Liver (tissue), 9 donors: ENCODE data around the gene TBC1D9. TPM values are rescaled to one million over a fixed set of nuclear protein-coding genes. Genes with fewer than 3 reads are reported as not detected.

Source experiments
- DNase-seq: peaks from one replicate; pipeline ENCODE4 v3.0.0-alpha.2; 2017; ENCODE audit warnings: low spot score
- H3K27ac ChIP-seq, 2 donors: one replicate each; pipeline ENCODE4 v1.7.0; 2013; ENCODE audit warnings: inconsistent platforms in 2 of 2, low read length in 2 of 2, control low read depth in 1 of 2, low read depth in 1 of 2, mild to moderate bottlenecking in 1 of 2
- H3K27me3 ChIP-seq, 4 donors: one replicate each; pipeline versions ENCODE4 v1.6.1 to v1.7.0; 2013; ENCODE audit warnings: low read length in 3 of 4, inconsistent platforms in 1 of 4, mild to moderate bottlenecking in 1 of 4, moderate library complexity in 1 of 4; ENCODE audit not compliant: control insufficient read depth in 4 of 4, insufficient read depth in 4 of 4
- H3K36me3 ChIP-seq, 4 donors: one replicate each; pipeline versions ENCODE4 v1.6.1 to v1.7.0; 2013; ENCODE audit warnings: low read length in 3 of 4, mild to moderate bottlenecking in 3 of 4, low read depth in 1 of 4, moderate library complexity in 1 of 4; ENCODE audit not compliant: control insufficient read depth in 4 of 4, insufficient read depth in 3 of 4
- H3K4me1 ChIP-seq, 4 donors: one replicate each; pipeline versions ENCODE4 v1.6.1 to v1.7.0; 2013; ENCODE audit warnings: low read length in 3 of 4, mild to moderate bottlenecking in 3 of 4, moderate library complexity in 1 of 4; ENCODE audit not compliant: control insufficient read depth in 4 of 4, insufficient read depth in 4 of 4
- H3K4me3 ChIP-seq, 3 donors: one replicate each; pipeline versions ENCODE4 v1.6.1 to v1.7.0; 2013; ENCODE audit warnings: low read length in 3 of 3, control low read depth in 1 of 3, low read depth in 1 of 3, mild to moderate bottlenecking in 1 of 3
- H3K9ac ChIP-seq, 2 donors: one replicate each; pipeline ENCODE4 v1.7.0; 2013; ENCODE audit warnings: low read length in 2 of 2, mild to moderate bottlenecking in 2 of 2, moderate library complexity in 2 of 2, control low read depth in 1 of 2, low read depth in 1 of 2
- H3K9me3 ChIP-seq, 4 donors: one replicate each; pipeline versions ENCODE4 v1.6.1 to v1.7.0; 2013; ENCODE audit warnings: low read length in 3 of 4; ENCODE audit not compliant: control insufficient read depth in 4 of 4
- EGR1 ChIP-seq, 2 donors: IDR thresholded peaks; 2 replicates each; pipeline ENCODE4 v1.6.1; 2016 to 2018; ENCODE audit warnings: antibody characterized with exemption in 2 of 2, low read depth in 2 of 2
- FOXA1 ChIP-seq: IDR thresholded peaks from 2 replicates; pipeline ENCODE4 v1.6.1; 2016; ENCODE audit warnings: antibody characterized with exemption
- FOXA2 ChIP-seq: IDR thresholded peaks from 2 replicates; pipeline ENCODE4 v1.6.1; 2016; ENCODE audit warnings: antibody characterized with exemption
- GABPA ChIP-seq, 2 donors: IDR thresholded peaks in 1 of 2; conservative IDR thresholded peaks in 1 of 2; 2 replicates each; pipeline ENCODE4 v1.6.1; 2016; ENCODE audit warnings: antibody characterized with exemption in 2 of 2, mild to moderate bottlenecking in 1 of 2, moderate library complexity in 1 of 2
- HNF4A ChIP-seq, 2 donors: conservative IDR thresholded peaks; 2 replicates each; pipeline ENCODE4 v1.6.1; 2016; ENCODE audit warnings: antibody characterized with exemption in 2 of 2, mild to moderate bottlenecking in 2 of 2
- JUND ChIP-seq, 2 donors: IDR thresholded peaks; 2 replicates each; pipeline ENCODE4 v1.6.1; 2016; ENCODE audit warnings: antibody characterized with exemption in 2 of 2
- NR2F2 ChIP-seq: IDR thresholded peaks from 2 replicates; pipeline ENCODE4 v1.6.1; 2016; ENCODE audit warnings: antibody characterized with exemption
- RAD21 ChIP-seq, 2 donors: IDR thresholded peaks; 2 replicates each; pipeline ENCODE4 v1.6.1; 2016; ENCODE audit warnings: antibody characterized with exemption in 2 of 2, mild to moderate bottlenecking in 2 of 2
- RXRA ChIP-seq, 2 donors: IDR thresholded peaks; 2 replicates each; pipeline ENCODE4 v1.6.1; 2017 to 2018; ENCODE audit warnings: antibody characterized with exemption in 2 of 2, mild to moderate bottlenecking in 1 of 2
- SP1 ChIP-seq: IDR thresholded peaks from 2 replicates; pipeline ENCODE4 v1.6.1; 2018; ENCODE audit warnings: antibody characterized with exemption, mild to moderate bottlenecking
- WGBS: extraction: QIAGEN DNeasy Blood & Tissue Kit; methylation state at CpG from one replicate; pipeline ENCODE4 v1.1.7; 2013; 5-methylcytosine and 5-hydroxymethylcytosine counted together
- polyA plus RNA-seq, 2 donors: library from polyadenylated mRNA; stranded (reverse) in 1 of 2; unstranded in 1 of 2; fragments of 200-250 nt in 1 of 2; fragments of >200 nt in 1 of 2; fragmentation: Nextera tagmentation in 1 of 2; extraction: Ambion mirVana in 1 of 2; gene quantifications; one replicate each; pipeline versions ENCODE4 v1.2.1 to v1.2.3, GENCODE V29; 2013 to 2015
- total RNA-seq, 2 donors: library from RNA; depleted of rRNA; stranded (reverse); fragments of >200 nt; gene quantifications; one replicate each; pipeline ENCODE4 v1.2.3, GENCODE V29; 2014
- TF ChIP-seq, protein P1 (sequence below): fragments of 150-350 bp; IDR thresholded peaks from 2 replicates; pipeline ENCODE4 v1.5.1; 2017; ENCODE audit warnings: improper control_type of control experiment, low read depth, low read length; ENCODE audit not compliant: missing input control
- TF ChIP-seq, protein P2 (sequence below): IDR thresholded peaks from 2 replicates; pipeline ENCODE4 v1.6.1; 2016; ENCODE audit warnings: antibody characterized with exemption
- TF ChIP-seq, protein P3 (sequence below): IDR thresholded peaks from 2 replicates; pipeline ENCODE4 v1.6.1; 2016; ENCODE audit warnings: antibody characterized with exemption
- TF ChIP-seq, protein P4 (sequence below): IDR thresholded peaks from 2 replicates; pipeline ENCODE4 v1.6.1; 2016; ENCODE audit warnings: antibody characterized with exemption
- TF ChIP-seq, protein P5 (sequence below): IDR thresholded peaks from 2 replicates; pipeline ENCODE4 v1.6.1; 2016; ENCODE audit warnings: antibody characterized with exemption, mild to moderate bottlenecking
- donor health status: healthy.
- donor health status: healthy.
- donor health status: healthy.
- donor health status: healthy.
- donor health status: healthy.

Gene TBC1D9
- total and polyA plus RNA-seq, 4 donors, result 1.4 to 8.5 (median 6.3) TPM

GRCh38 chr4:140603286-140603685 is 152.9 kb downstream of the TBC1D9 start:
- Histone ChIP-seq H3K27me3 (peaks cover 0 to 3% (median 0%) of the 10 kb centered on the region in 4 donors), H3K9me3 (no peaks in the 10 kb centered on the region), H3K36me3 (no peaks in the 10 kb centered on the region), H3K27ac (no peak overlapping the region), H3K4me1 (no peaks in the 10 kb centered on the region), H3K4me3 (no peak overlapping the region), H3K9ac (no peak overlapping the region)
- DNase-seq, result no peak
- WGBS, result 80% methylated on average over 2 of the region's 2 CpGs
- TF ChIP-seq RAD21 (IDR thresholded peaks at IDR 0.05), result no peak
- no peak for TF ChIP-seq RXRA (IDR thresholded peaks at IDR 0.05)
- TF ChIP-seq, protein P1, sequence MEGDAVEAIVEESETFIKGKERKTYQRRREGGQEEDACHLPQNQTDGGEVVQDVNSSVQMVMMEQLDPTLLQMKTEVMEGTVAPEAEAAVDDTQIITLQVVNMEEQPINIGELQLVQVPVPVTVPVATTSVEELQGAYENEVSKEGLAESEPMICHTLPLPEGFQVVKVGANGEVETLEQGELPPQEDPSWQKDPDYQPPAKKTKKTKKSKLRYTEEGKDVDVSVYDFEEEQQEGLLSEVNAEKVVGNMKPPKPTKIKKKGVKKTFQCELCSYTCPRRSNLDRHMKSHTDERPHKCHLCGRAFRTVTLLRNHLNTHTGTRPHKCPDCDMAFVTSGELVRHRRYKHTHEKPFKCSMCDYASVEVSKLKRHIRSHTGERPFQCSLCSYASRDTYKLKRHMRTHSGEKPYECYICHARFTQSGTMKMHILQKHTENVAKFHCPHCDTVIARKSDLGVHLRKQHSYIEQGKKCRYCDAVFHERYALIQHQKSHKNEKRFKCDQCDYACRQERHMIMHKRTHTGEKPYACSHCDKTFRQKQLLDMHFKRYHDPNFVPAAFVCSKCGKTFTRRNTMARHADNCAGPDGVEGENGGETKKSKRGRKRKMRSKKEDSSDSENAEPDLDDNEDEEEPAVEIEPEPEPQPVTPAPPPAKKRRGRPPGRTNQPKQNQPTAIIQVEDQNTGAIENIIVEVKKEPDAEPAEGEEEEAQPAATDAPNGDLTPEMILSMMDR, result no peak
- no peak for TF ChIP-seq EGR1 (IDR thresholded peaks at IDR 0.05; ENCODE audit: low read depth in 2 of 2)
- no peak for TF ChIP-seq GABPA (IDR thresholded peaks at IDR 0.05 in 1 of 2, conservative IDR thresholded peaks at IDR 0.05 in 1 of 2)
- TF ChIP-seq, protein P2, sequence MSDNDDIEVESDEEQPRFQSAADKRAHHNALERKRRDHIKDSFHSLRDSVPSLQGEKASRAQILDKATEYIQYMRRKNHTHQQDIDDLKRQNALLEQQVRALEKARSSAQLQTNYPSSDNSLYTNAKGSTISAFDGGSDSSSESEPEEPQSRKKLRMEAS, result no peak
- TF ChIP-seq NR2F2, result no peak
- no peak for TF ChIP-seq HNF4A (conservative IDR thresholded peaks at IDR 0.05)
- TF ChIP-seq, protein P3, sequence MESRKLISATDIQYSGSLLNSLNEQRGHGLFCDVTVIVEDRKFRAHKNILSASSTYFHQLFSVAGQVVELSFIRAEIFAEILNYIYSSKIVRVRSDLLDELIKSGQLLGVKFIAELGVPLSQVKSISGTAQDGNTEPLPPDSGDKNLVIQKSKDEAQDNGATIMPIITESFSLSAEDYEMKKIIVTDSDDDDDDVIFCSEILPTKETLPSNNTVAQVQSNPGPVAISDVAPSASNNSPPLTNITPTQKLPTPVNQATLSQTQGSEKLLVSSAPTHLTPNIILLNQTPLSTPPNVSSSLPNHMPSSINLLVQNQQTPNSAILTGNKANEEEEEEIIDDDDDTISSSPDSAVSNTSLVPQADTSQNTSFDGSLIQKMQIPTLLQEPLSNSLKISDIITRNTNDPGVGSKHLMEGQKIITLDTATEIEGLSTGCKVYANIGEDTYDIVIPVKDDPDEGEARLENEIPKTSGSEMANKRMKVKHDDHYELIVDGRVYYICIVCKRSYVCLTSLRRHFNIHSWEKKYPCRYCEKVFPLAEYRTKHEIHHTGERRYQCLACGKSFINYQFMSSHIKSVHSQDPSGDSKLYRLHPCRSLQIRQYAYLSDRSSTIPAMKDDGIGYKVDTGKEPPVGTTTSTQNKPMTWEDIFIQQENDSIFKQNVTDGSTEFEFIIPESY, result no peak
- TF ChIP-seq JUND (IDR thresholded peaks at IDR 0.05), result no peak
- TF ChIP-seq FOXA1, result no peak

DNA sequence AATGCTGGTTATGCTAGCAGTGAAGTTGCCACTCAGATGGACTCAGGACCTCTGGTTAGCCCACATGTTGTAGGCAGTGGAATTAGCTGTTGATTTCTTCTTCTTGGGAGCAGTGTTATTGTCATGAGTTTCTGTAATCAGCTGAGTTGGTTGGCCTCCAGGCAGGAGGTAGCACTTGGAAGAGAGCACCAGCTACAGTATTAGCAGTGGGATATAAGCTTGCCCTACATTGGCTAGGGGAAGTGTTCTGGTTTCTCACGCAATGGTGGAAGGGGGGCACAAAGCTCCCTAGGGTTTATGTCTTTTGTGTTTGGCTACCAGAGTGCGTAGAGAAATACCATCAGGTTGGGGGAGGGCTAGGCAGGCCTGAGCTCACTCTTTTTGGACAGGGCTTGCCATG is 153.5 kb downstream of the TBC1D9 start:
- TF ChIP-seq, protein P4, sequence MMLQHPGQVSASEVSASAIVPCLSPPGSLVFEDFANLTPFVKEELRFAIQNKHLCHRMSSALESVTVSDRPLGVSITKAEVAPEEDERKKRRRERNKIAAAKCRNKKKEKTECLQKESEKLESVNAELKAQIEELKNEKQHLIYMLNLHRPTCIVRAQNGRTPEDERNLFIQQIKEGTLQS, result no peak
- TF ChIP-seq JUND (IDR thresholded peaks at IDR 0.05) (no peak), NR2F2 (no peak), FOXA2 (no peak), SP1 (no peak), FOXA1 (no peak), RXRA (IDR thresholded peaks at IDR 0.05) (no peak)
- TF ChIP-seq, protein P5, sequence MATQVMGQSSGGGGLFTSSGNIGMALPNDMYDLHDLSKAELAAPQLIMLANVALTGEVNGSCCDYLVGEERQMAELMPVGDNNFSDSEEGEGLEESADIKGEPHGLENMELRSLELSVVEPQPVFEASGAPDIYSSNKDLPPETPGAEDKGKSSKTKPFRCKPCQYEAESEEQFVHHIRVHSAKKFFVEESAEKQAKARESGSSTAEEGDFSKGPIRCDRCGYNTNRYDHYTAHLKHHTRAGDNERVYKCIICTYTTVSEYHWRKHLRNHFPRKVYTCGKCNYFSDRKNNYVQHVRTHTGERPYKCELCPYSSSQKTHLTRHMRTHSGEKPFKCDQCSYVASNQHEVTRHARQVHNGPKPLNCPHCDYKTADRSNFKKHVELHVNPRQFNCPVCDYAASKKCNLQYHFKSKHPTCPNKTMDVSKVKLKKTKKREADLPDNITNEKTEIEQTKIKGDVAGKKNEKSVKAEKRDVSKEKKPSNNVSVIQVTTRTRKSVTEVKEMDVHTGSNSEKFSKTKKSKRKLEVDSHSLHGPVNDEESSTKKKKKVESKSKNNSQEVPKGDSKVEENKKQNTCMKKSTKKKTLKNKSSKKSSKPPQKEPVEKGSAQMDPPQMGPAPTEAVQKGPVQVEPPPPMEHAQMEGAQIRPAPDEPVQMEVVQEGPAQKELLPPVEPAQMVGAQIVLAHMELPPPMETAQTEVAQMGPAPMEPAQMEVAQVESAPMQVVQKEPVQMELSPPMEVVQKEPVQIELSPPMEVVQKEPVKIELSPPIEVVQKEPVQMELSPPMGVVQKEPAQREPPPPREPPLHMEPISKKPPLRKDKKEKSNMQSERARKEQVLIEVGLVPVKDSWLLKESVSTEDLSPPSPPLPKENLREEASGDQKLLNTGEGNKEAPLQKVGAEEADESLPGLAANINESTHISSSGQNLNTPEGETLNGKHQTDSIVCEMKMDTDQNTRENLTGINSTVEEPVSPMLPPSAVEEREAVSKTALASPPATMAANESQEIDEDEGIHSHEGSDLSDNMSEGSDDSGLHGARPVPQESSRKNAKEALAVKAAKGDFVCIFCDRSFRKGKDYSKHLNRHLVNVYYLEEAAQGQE, result no peak
- Histone ChIP-seq H3K27me3 (peaks cover 0 to 3% (median 0%) of the 10 kb centered on the region in 4 donors), H3K4me3 (no peak overlapping the region), H3K27ac (no peak overlapping the region), H3K9ac (no peak overlapping the region), H3K9me3 (no peaks in the 10 kb centered on the region), H3K4me1 (no peaks in the 10 kb centered on the region), H3K36me3 (no peaks in the 10 kb centered on the region)
- no peak for DNase-seq
- 98% methylated on average over 2 of the region's 2 CpGs for WGBS
